Tibial nerve (tissue), 4 donors: ENCODE results near the gene KCNAB2. TPM values are rescaled to one million over a fixed set of nuclear protein-coding genes. Genes with fewer than 3 reads are reported as not detected.

Experiments used
- DNase-seq, 2 donors: peaks; one replicate each; pipeline ENCODE4 v3.0.0-alpha.2; 2019; ENCODE audit warnings: low spot score in 2 of 2
- H3K27ac ChIP-seq, 4 donors: fragments of 200-600 bp; sonication (generic) in 3 of 4; one replicate each; pipeline ENCODE4 v1.5.1; 2017 to 2019; ENCODE audit warnings: mild to moderate bottlenecking in 1 of 4
- H3K27me3 ChIP-seq, 2 donors: fragments of 200-600 bp; sonication (generic) in 1 of 2; one replicate each; pipeline versions ENCODE4 v1.5.1 to v1.6.0; 2017 to 2019
- H3K36me3 ChIP-seq, 3 donors: fragments of 200-600 bp; sonication (generic); one replicate each; pipeline ENCODE4 v1.5.1; 2018 to 2019
- H3K4me1 ChIP-seq, 4 donors: fragments of 200-600 bp; sonication (generic) in 3 of 4; one replicate each; pipeline ENCODE4 v1.5.1; 2017 to 2019
- H3K4me3 ChIP-seq, 4 donors: fragments of 200-600 bp; sonication (generic) in 3 of 4; one replicate each; pipeline ENCODE4 v1.5.1; 2017 to 2019; ENCODE audit warnings: mild to moderate bottlenecking in 1 of 4, moderate library complexity in 1 of 4
- H3K9me3 ChIP-seq, 4 donors: fragments of 200-600 bp; sonication (generic) in 3 of 4; one replicate each; pipeline ENCODE4 v1.5.1; 2017 to 2019
- CTCF ChIP-seq, 5 experiments: fragments of 200-600 bp in 3 of 5; fragments of 450-650 bp in 2 of 5; sonication (generic) in 3 of 5; IDR thresholded peaks; one replicate each; pipeline ENCODE4 v1.5.1; 2016 to 2019; ENCODE audit warnings: antibody characterized with exemption in 5 of 5, mild to moderate bottlenecking in 3 of 5, moderate library complexity in 2 of 5
- EP300 ChIP-seq, 2 donors: sonication (generic); formaldehyde crosslinking; IDR thresholded peaks; one replicate each; pipeline ENCODE4 v1.6.1; 2017; ENCODE audit warnings: antibody characterized with exemption in 2 of 2, mild to moderate bottlenecking in 1 of 2
- POLR2A ChIP-seq, 2 donors: fragments of 450-650 bp; IDR thresholded peaks; one replicate each; pipeline ENCODE4 v1.6.1; 2017; ENCODE audit warnings: antibody characterized with exemption in 2 of 2, mild to moderate bottlenecking in 2 of 2, moderate library complexity in 2 of 2
- WGBS, 2 donors: methylation state at CpG; one replicate each; pipeline ENCODE4 v1.1.5; 2018; 5-methylcytosine and 5-hydroxymethylcytosine counted together
- total RNA-seq, 4 donors: library from RNA; depleted of rRNA; stranded (reverse); fragments of >200 nt; gene quantifications; one replicate each; pipeline ENCODE4 v1.1.0, GENCODE V29; 2016

Gene KCNAB2
- total RNA-seq, 4 donors from 2014 or later: 7.0 to 21.4 (median 13.8) TPM

GRCh38 chr1:6103854-6104530 lies 58.3 kb downstream of the KCNAB2 start:
- Histone ChIP-seq H3K27ac (no peak overlapping the region), H3K27me3 (peaks cover 0 to 27% of the 10 kb centered on the region in 2 donors), H3K9me3 (no peaks in the 10 kb centered on the region), H3K4me3 (no peak overlapping the region), H3K36me3 (peaks cover 0 to 4% (median 0%) of the 10 kb centered on the region in 3 donors), H3K4me1 (no peaks in the 10 kb centered on the region)
- WGBS, 2 donors: 61 to 72% methylated on average over 10 to 13 of the region's 13 CpGs
- no peak for DNase-seq
- no peak for TF ChIP-seq EP300 (IDR thresholded peaks at IDR 0.05)

- TF ChIP-seq POLR2A (IDR thresholded peaks at IDR 0.05): no peak
- TF ChIP-seq CTCF (IDR thresholded peaks at IDR 0.05): no peak
- no peak for TF ChIP-seq EP300 (IDR thresholded peaks at IDR 0.05)
- no peaks in the 10 kb centered on the region for H3K36me3 ChIP-seq
- no peak overlapping the region for H3K4me3 ChIP-seq
- H3K27ac ChIP-seq: no peak overlapping the region
- no peaks in the 10 kb centered on the region for H3K9me3 ChIP-seq
- WGBS, 2 donors: 88 to 94% methylated on average over 4 to 8 of the region's 9 CpGs
- no peak for DNase-seq
- H3K4me1 ChIP-seq: no peaks in the 10 kb centered on the region
- H3K27me3 ChIP-seq: peaks cover 0 to 27% of the 10 kb centered on the region in 2 donors
Observed at GRCh38 chr1:6104631-6105030, 58.9 kb downstream of the KCNAB2 start.

DNA sequence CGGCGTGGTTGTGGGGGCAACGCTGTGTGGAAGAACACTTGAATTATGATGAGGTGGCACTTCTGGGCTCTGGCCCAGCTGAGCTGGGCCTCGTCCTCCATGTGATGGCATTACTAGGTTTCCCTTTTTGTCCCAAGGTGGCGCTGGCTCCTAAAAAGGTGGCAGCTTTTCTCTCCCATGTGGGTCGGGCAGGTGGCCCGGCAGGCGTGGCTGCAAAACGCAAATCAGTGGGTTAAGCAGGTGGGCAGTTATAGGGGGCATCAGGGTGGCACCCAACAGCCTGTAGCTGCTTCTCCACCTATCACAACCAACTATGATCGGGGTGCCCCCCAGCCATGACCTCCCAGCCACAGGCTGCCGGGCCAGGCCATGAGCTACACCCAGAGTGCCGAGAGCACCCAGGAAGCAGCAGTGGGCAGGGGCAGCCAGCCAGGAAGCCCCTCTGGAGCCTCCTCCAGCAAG lies 59.6 kb downstream of the KCNAB2 start:
- no peak overlapping the region for H3K4me3 ChIP-seq
- H3K36me3 ChIP-seq: no peaks in the 10 kb centered on the region
- no peak for DNase-seq
- no peaks in the 10 kb centered on the region for H3K9me3 ChIP-seq
- TF ChIP-seq CTCF (IDR thresholded peaks at IDR 0.05) (no peak), EP300 (IDR thresholded peaks at IDR 0.05) (no peak), POLR2A (IDR thresholded peaks at IDR 0.05) (no peak)
- no peak overlapping the region for H3K27ac ChIP-seq
- 73 to 85% methylated on average over 12 of the region's 12 CpGs for WGBS, 2 donors
- H3K4me1 ChIP-seq: no peaks in the 10 kb centered on the region
- peaks cover 0 to 27% of the 10 kb centered on the region in 2 donors for H3K27me3 ChIP-seq

DNA sequence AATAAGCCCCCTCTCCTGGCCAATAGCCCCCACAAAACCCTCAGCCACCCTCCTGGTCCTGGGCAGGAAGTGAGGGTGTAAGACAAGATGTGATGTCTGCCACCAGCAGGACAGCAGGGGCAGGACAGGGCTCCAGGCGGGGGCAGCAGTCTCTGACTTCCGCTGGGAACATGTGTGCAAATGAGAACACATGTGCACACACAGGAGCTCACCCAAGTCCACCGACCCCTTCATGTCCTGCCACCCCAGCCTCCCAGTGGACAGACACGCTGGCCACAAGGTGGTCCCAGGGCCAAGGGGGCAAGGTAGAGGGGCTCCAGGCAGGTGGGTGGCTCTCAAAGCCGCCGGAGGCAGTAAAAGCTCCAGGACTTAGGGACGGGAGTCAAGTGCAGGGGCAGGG lies 60.1 kb downstream of the KCNAB2 start:
- TF ChIP-seq CTCF (IDR thresholded peaks at IDR 0.05) (no peak), EP300 (IDR thresholded peaks at IDR 0.05) (no peak), POLR2A (IDR thresholded peaks at IDR 0.05) (no peak)
- no peaks in the 10 kb centered on the region for H3K4me1 ChIP-seq
- peaks cover 0 to 27% of the 10 kb centered on the region in 2 donors for H3K27me3 ChIP-seq
- no peak overlapping the region for H3K27ac ChIP-seq
- no peak for DNase-seq
- no peaks in the 10 kb centered on the region for H3K9me3 ChIP-seq
- no peaks in the 10 kb centered on the region for H3K36me3 ChIP-seq
- H3K4me3 ChIP-seq: no peak overlapping the region
- 68 to 70% methylated on average over 7 of the region's 7 CpGs for WGBS, 2 donors

GRCh38 chr1:6106321-6106731 lies 60.6 kb downstream of the KCNAB2 start:
- Histone ChIP-seq H3K27me3 (peaks cover 0 to 27% of the 10 kb centered on the region in 2 donors), H3K4me3 (no peak overlapping the region), H3K9me3 (no peaks in the 10 kb centered on the region), H3K36me3 (no peaks in the 10 kb centered on the region), H3K27ac (no peak overlapping the region), H3K4me1 (no peaks in the 10 kb centered on the region)
- 89 to 90% methylated on average over 25 to 26 of the region's 28 CpGs for WGBS, 2 donors
- no peak for DNase-seq
- TF ChIP-seq EP300 (IDR thresholded peaks at IDR 0.05): no peak

DNA sequence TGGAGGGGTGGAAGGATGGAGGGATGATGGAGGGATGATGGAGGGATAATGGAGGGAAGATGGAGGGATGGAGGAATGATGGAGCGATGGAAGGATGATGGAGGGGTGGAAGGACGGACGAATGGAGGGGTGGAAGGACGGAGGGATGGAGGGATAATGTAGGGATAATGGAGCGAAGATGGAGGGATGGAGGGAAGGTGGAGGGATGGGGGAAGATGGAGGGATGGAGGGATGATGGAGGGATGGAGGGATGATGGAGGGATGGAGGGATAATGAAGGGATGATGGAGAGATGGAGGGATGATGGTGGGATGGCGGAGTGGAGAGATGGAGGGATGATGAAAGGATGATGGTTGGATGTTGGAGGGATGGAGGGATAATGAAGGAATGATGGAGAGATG lies 61.3 kb downstream of the KCNAB2 start:
- Histone ChIP-seq H3K27ac (no peak overlapping the region), H3K36me3 (no peaks in the 10 kb centered on the region), H3K4me3 (no peak overlapping the region), H3K4me1 (no peaks in the 10 kb centered on the region), H3K9me3 (no peaks in the 10 kb centered on the region), H3K27me3 (peaks cover 0 to 28% of the 10 kb centered on the region in 2 donors)
- WGBS, 2 donors: 94 to 95% methylated on average over 6 of the region's 6 CpGs
- TF ChIP-seq CTCF (IDR thresholded peaks at IDR 0.05) (no peak), EP300 (IDR thresholded peaks at IDR 0.05) (no peak), POLR2A (IDR thresholded peaks at IDR 0.05) (no peak)
- no peak for DNase-seq
